HCT116 (cell line): ENCODE results near the gene ELAC1.

Experiments
- CTCF ChIP-seq, 3 experiments: fragments of 200-600 bp in 1 of 3; sonication (generic) in 1 of 3; IDR thresholded peaks in 2 of 3; conservative IDR thresholded peaks in 1 of 3; 2 replicates each; pipeline ENCODE4 v1.5.1; 2012 to 2017; ENCODE audit warnings: low read depth in 2 of 3, low read length in 2 of 3, antibody characterized with exemption in 1 of 3, borderline replicate concordance in 1 of 3, control low read depth in 1 of 3, mild to moderate bottlenecking in 1 of 3, mixed read lengths in 1 of 3, mixed run types in 1 of 3, moderate library complexity in 1 of 3; ENCODE audit not compliant: insufficient read depth in 1 of 3
- MAX ChIP-seq: IDR thresholded peaks from 2 replicates; pipeline ENCODE4 v1.6.1; 2012
- POLR2A ChIP-seq: IDR thresholded peaks from 2 replicates; pipeline ENCODE4 v1.7.0; 2011; ENCODE audit warnings: borderline replicate concordance; ENCODE audit not compliant: insufficient read depth, insufficient read length; ENCODE audit errors: extremely low read depth
- POLR2AphosphoS5 ChIP-seq: IDR thresholded peaks from 2 replicates; pipeline ENCODE4 v1.6.1; 2011; ENCODE audit warnings: mild to moderate bottlenecking, low read depth, low read length, moderate library complexity
- RAD21 ChIP-seq: IDR thresholded peaks from 2 replicates; pipeline ENCODE4 v1.6.1; 2012; ENCODE audit warnings: low read depth, mild to moderate bottlenecking
- REST ChIP-seq: IDR thresholded peaks from 2 replicates; pipeline ENCODE4 v1.6.1; 2012; ENCODE audit warnings: low read depth

DNA sequence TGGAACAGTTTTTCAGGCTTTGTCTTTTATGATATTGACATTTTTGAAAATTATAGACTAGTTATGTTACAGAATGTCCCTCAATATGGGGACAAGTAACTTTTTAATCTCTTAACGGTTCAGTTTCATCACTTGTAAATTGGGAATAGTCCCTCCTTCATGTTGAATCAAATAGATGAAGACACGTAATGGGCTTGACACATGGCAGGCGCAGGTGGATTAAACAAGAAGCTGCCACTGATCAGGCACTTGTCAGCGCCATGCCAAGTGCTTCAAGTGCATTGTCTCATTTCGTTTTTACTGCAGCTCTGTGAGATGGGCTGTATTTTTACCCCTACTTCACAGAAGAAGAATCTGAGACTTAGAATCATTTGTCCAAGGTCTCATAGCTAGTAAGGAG, 52.7 kb downstream of the ELAC1 start:
- TF ChIP-seq POLR2A = no peak
- TF ChIP-seq CTCF (IDR thresholded peaks at IDR 0.05 in 2 of 3, conservative IDR thresholded peaks at IDR 0.05 in 1 of 3; ENCODE audit: borderline replicate concordance in 1 of 3, insufficient read depth in 1 of 3, low read depth in 2 of 3, low read length in 2 of 3) = no peak
- no peak for TF ChIP-seq RAD21
- no peak for TF ChIP-seq POLR2AphosphoS5
- no peak for TF ChIP-seq REST
- TF ChIP-seq MAX = no peak
